ENCODE data around the gene NDOR1.

NDOR1 gene

DNA sequence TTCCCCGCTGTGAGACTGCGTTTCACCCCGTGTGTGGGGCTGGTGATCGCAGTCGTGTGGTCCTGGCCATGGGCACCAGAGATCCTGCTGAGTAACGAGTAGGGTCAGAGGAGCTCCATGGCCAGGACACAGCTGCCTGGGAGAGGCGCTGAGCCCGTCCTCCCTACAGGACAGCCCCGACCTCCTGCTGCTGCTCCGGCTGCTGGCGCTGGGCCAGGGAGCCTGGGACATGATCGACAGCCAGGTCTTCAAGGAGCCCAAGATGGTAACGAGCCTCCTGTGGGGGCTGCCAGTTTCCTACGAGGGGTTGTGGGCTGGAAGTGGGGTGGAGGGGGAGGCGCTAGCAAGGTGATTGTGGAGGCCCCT is 60.6 kb downstream of the NDOR1 start:
- no peak for DNase-seq
